IgD-negative memory B cell (primary cell): ENCODE results near the gene EPN2. TPM values are rescaled to one million over a fixed set of nuclear protein-coding genes. Genes with fewer than 3 reads are reported as not detected.

Source experiments
- H3K27ac Mint-ChIP-seq, 3 donors: one replicate each; pipeline ENCODE4 v1.8.0; 2020 to 2022; ENCODE audit warnings: mild to moderate bottlenecking in 3 of 3, mixed read lengths in 3 of 3, moderate library complexity in 1 of 3
- H3K27me3 Mint-ChIP-seq: one replicate; pipeline ENCODE4 v1.8.0; 2021; ENCODE audit warnings: mixed read lengths
- H3K36me3 Mint-ChIP-seq: one replicate; pipeline ENCODE4 v1.8.0; 2020; ENCODE audit warnings: mild to moderate bottlenecking, mixed read lengths
- H3K4me1 Mint-ChIP-seq, 3 donors: one replicate each; pipeline ENCODE4 v1.8.0; 2020 to 2022; ENCODE audit warnings: mixed read lengths in 3 of 3, mild to moderate bottlenecking in 1 of 3
- H3K4me3 Mint-ChIP-seq, 4 donors: one replicate each; pipeline ENCODE4 v1.8.0; 2020 to 2022; ENCODE audit warnings: mild to moderate bottlenecking in 4 of 4, mixed read lengths in 4 of 4, moderate library complexity in 3 of 4
- H3K9me3 Mint-ChIP-seq, 3 donors: one replicate each; pipeline ENCODE4 v1.8.0; 2020 to 2021; ENCODE audit warnings: mixed read lengths in 3 of 3, mild to moderate bottlenecking in 1 of 3
- polyA plus RNA-seq: library from polyadenylated mRNA; unstranded; fragments of 300-500 nt; fragmentation: Illumina TruSeq; gene quantifications from one replicate; pipeline ENCODE4 v1.2.3, GENCODE V29; 2021

The EPN2 gene
- polyA plus RNA-seq, 1 donor from 2014 or later, result 16.4 TPM

GRCh38 chr17:19288453-19288852, 51.3 kb downstream of the EPN2 start:
- Mint-ChIP-seq H3K4me3 (no peak overlapping the region), H3K4me1 (peaks cover 12 to 17% (median 17%) of the 10 kb centered on the region in 3 donors), H3K27me3 (peaks cover 9% of the 10 kb centered on the region), H3K27ac (no peak overlapping the region), H3K9me3 (no peaks in the 10 kb centered on the region), H3K36me3 (peaks cover 3% of the 10 kb centered on the region)

- H3K27ac Mint-ChIP-seq, result no peak overlapping the region
- no peak overlapping the region for H3K4me3 Mint-ChIP-seq
- H3K36me3 Mint-ChIP-seq, result peaks cover 3% of the 10 kb centered on the region
- H3K27me3 Mint-ChIP-seq, result peaks cover 7% of the 10 kb centered on the region
- no peaks in the 10 kb centered on the region for H3K9me3 Mint-ChIP-seq
- peaks cover 7 to 8% (median 7%) of the 10 kb centered on the region in 3 donors for H3K4me1 Mint-ChIP-seq
Measured at GRCh38 chr17:19290066-19290705, 53.0 kb downstream of the EPN2 start.

- H3K36me3 Mint-ChIP-seq, result peaks cover 3% of the 10 kb centered on the region
Measured at GRCh38 chr17:19291646-19292376, 54.6 kb downstream of the EPN2 start.

GRCh38 chr17:19292377-19292711, 55.2 kb downstream of the EPN2 start:
- peaks cover 5 to 8% (median 7%) of the 10 kb centered on the region in 3 donors for H3K4me1 Mint-ChIP-seq
- H3K27me3 Mint-ChIP-seq, result peaks cover 4% of the 10 kb centered on the region
- no peak overlapping the region for H3K4me3 Mint-ChIP-seq
- H3K27ac Mint-ChIP-seq, result no peak overlapping the region
- no peaks in the 10 kb centered on the region for H3K9me3 Mint-ChIP-seq
- H3K36me3 Mint-ChIP-seq, result peaks cover 3% of the 10 kb centered on the region

More at GRCh38 chr17:19291646-19292376, 54.6 kb downstream of the EPN2 start:
- peaks cover 5 to 8% (median 7%) of the 10 kb centered on the region in 3 donors for H3K4me1 Mint-ChIP-seq
- no peak overlapping the region for H3K27ac Mint-ChIP-seq
- no peak overlapping the region for H3K4me3 Mint-ChIP-seq
- H3K9me3 Mint-ChIP-seq, result no peaks in the 10 kb centered on the region
- H3K27me3 Mint-ChIP-seq, result peaks cover 4% of the 10 kb centered on the region

GRCh38 chr17:19294443-19294842, 57.3 kb downstream of the EPN2 start:
- no peaks in the 10 kb centered on the region for H3K9me3 Mint-ChIP-seq
- H3K27ac Mint-ChIP-seq, result no peak overlapping the region
- peaks cover 1 to 8% (median 6%) of the 10 kb centered on the region in 3 donors for H3K4me1 Mint-ChIP-seq
- H3K36me3 Mint-ChIP-seq, result no peaks in the 10 kb centered on the region
- peaks cover 2% of the 10 kb centered on the region for H3K27me3 Mint-ChIP-seq
- no peak overlapping the region for H3K4me3 Mint-ChIP-seq

GRCh38 chr17:19295473-19296135, 58.4 kb downstream of the EPN2 start:
- Mint-ChIP-seq H3K4me3 (no peak overlapping the region), H3K4me1 (peaks cover 1 to 8% (median 4%) of the 10 kb centered on the region in 3 donors)

GRCh38 chr17:19296786-19297778, 59.9 kb downstream of the EPN2 start:
- H3K9me3 Mint-ChIP-seq, result no peaks in the 10 kb centered on the region
- H3K4me1 Mint-ChIP-seq, result peaks cover 3 to 8% (median 6%) of the 10 kb centered on the region in 3 donors
- peak overlapping the region in 1 of 3 donors; percentile 80 for H3K27ac Mint-ChIP-seq
- H3K36me3 Mint-ChIP-seq, result no peaks in the 10 kb centered on the region
- H3K4me3 Mint-ChIP-seq, result no peak overlapping the region
- H3K27me3 Mint-ChIP-seq, result no peaks in the 10 kb centered on the region

More at GRCh38 chr17:19295473-19296135, 58.4 kb downstream of the EPN2 start:
- no peak overlapping the region for H3K27ac Mint-ChIP-seq
- H3K9me3 Mint-ChIP-seq, result no peaks in the 10 kb centered on the region
- peaks cover 2% of the 10 kb centered on the region for H3K27me3 Mint-ChIP-seq
- no peaks in the 10 kb centered on the region for H3K36me3 Mint-ChIP-seq

GRCh38 chr17:19298569-19299213, 61.5 kb downstream of the EPN2 start:
- no peak overlapping the region for H3K27ac Mint-ChIP-seq
- H3K9me3 Mint-ChIP-seq, result no peaks in the 10 kb centered on the region
- H3K4me3 Mint-ChIP-seq, result no peak overlapping the region
- no peaks in the 10 kb centered on the region for H3K36me3 Mint-ChIP-seq
- H3K27me3 Mint-ChIP-seq, result no peaks in the 10 kb centered on the region
- H3K4me1 Mint-ChIP-seq, result peaks cover 13 to 20% (median 19%) of the 10 kb centered on the region in 3 donors

- no peaks in the 10 kb centered on the region for H3K9me3 Mint-ChIP-seq
- peaks cover 16 to 25% (median 23%) of the 10 kb centered on the region in 3 donors for H3K4me1 Mint-ChIP-seq
Measured at GRCh38 chr17:19299214-19299747, 62.1 kb downstream of the EPN2 start.

GRCh38 chr17:19299866-19300265, 62.7 kb downstream of the EPN2 start:
- H3K36me3 Mint-ChIP-seq, result no peaks in the 10 kb centered on the region
- H3K4me1 Mint-ChIP-seq, result peaks cover 18 to 25% (median 21%) of the 10 kb centered on the region in 3 donors
- no peaks in the 10 kb centered on the region for H3K27me3 Mint-ChIP-seq
- H3K9me3 Mint-ChIP-seq, result no peaks in the 10 kb centered on the region
- no peak overlapping the region for H3K4me3 Mint-ChIP-seq
- no peak overlapping the region for H3K27ac Mint-ChIP-seq

More at GRCh38 chr17:19299214-19299747, 62.1 kb downstream of the EPN2 start:
- H3K27me3 Mint-ChIP-seq, result no peaks in the 10 kb centered on the region
- H3K27ac Mint-ChIP-seq, result no peak overlapping the region
- no peaks in the 10 kb centered on the region for H3K36me3 Mint-ChIP-seq
- no peak overlapping the region for H3K4me3 Mint-ChIP-seq

GRCh38 chr17:19301274-19301951, 64.2 kb downstream of the EPN2 start:
- Mint-ChIP-seq H3K9me3 (no peaks in the 10 kb centered on the region), H3K4me3 (peak overlapping the region in 1 of 4 donors; percentile 56), H3K4me1 (peaks cover 27 to 38% (median 34%) of the 10 kb centered on the region in 3 donors), H3K27me3 (peaks cover 1% of the 10 kb centered on the region), H3K36me3 (no peaks in the 10 kb centered on the region), H3K27ac (no peak overlapping the region)

- Mint-ChIP-seq H3K4me3 (peak overlapping the region in 1 of 4 donors; percentile 56), H3K9me3 (no peaks in the 10 kb centered on the region), H3K27ac (no peak overlapping the region), H3K27me3 (peaks cover 1% of the 10 kb centered on the region), H3K4me1 (peaks cover 33 to 43% (median 40%) of the 10 kb centered on the region in 3 donors), H3K36me3 (no peaks in the 10 kb centered on the region)
Measured at GRCh38 chr17:19301973-19302372, 64.8 kb downstream of the EPN2 start.

- Mint-ChIP-seq H3K27ac (peak overlapping the region in 2 of 3 donors; percentile 24 to 40), H3K9me3 (no peaks in the 10 kb centered on the region), H3K27me3 (peaks cover 1% of the 10 kb centered on the region), H3K4me1 (peaks cover 37 to 49% (median 44%) of the 10 kb centered on the region in 3 donors), H3K36me3 (no peaks in the 10 kb centered on the region), H3K4me3 (peak overlapping the region in 3 of 4 donors; percentile 8 to 67 (median 63))
Measured at GRCh38 chr17:19302791-19303331, 65.7 kb downstream of the EPN2 start.
